Tibial artery (tissue), 4 donors: Measurements from ENCODE around the gene SARNP.
A peak's percentile ranks its signal among the peaks of the same experiment; 100 is the strongest.

ENCODE experiments used
- DNase-seq, 2 donors: peaks; one replicate each; pipeline ENCODE4 v3.0.0-alpha.2; 2019
- H3K27ac ChIP-seq, 2 donors: fragments of 200-600 bp; sonication (generic) in 1 of 2; 1 replicate in 1 of 2; 2 replicates in 1 of 2; pipeline ENCODE4 v1.5.1; 2018 to 2019; ENCODE audit warnings: mild to moderate bottlenecking in 1 of 2
- H3K27me3 ChIP-seq, 2 donors: fragments of 200-600 bp; sonication (generic) in 1 of 2; one replicate each; pipeline versions ENCODE4 v1.5.1 to v1.6.0; 2016 to 2019
- H3K36me3 ChIP-seq, 3 donors: fragments of 200-600 bp; sonication (generic) in 2 of 3; one replicate each; pipeline ENCODE4 v1.5.1; 2016 to 2019; ENCODE audit warnings: mild to moderate bottlenecking in 2 of 3
- H3K4me1 ChIP-seq, 4 donors: fragments of 200-600 bp; sonication (generic) in 2 of 4; 1 replicate in 3 of 4; 2 replicates in 1 of 4; pipeline ENCODE4 v1.5.1; 2016 to 2019
- H3K4me3 ChIP-seq, 2 donors: fragments of 200-600 bp; sonication (generic) in 1 of 2; 1 replicate in 1 of 2; 2 replicates in 1 of 2; pipeline ENCODE4 v1.5.1; 2018 to 2019; ENCODE audit warnings: mild to moderate bottlenecking in 2 of 2
- H3K9me3 ChIP-seq, 3 donors: fragments of 200-600 bp; sonication (generic) in 1 of 3; one replicate each; pipeline ENCODE4 v1.5.1; 2016 to 2019
- intact Hi-C: fragments of 100-400 bp; cut with DNase I; formaldehyde crosslinking; loops from one replicate; pipeline ENCODE4 v1.15.0; 2023; ENCODE audit warnings: low total_unique reads
- TF ChIP-seq, protein P1 (sequence below), 2 experiments: fragments of 200-600 bp in 1 of 2; fragments of 450-650 bp in 1 of 2; IDR thresholded peaks; one replicate each; pipeline ENCODE4 v1.5.1; 2017 to 2019; ENCODE audit warnings: antibody characterized with exemption in 2 of 2, mild to moderate bottlenecking in 1 of 2, moderate library complexity in 1 of 2

SARNP gene

GRCh38 chr12:55744340-55745030 is 73.0 kb downstream of the SARNP start:
- Histone ChIP-seq H3K4me3 (peak overlapping the region; percentile 55 to 68), H3K27ac (no peak overlapping the region), H3K27me3 (no peaks in the 10 kb centered on the region), H3K36me3 (no peaks in the 10 kb centered on the region), H3K4me1 (peaks cover 0 to 34% (median 26%) of the 10 kb centered on the region in 4 donors), H3K9me3 (no peaks in the 10 kb centered on the region)
- TF ChIP-seq, protein P1, sequence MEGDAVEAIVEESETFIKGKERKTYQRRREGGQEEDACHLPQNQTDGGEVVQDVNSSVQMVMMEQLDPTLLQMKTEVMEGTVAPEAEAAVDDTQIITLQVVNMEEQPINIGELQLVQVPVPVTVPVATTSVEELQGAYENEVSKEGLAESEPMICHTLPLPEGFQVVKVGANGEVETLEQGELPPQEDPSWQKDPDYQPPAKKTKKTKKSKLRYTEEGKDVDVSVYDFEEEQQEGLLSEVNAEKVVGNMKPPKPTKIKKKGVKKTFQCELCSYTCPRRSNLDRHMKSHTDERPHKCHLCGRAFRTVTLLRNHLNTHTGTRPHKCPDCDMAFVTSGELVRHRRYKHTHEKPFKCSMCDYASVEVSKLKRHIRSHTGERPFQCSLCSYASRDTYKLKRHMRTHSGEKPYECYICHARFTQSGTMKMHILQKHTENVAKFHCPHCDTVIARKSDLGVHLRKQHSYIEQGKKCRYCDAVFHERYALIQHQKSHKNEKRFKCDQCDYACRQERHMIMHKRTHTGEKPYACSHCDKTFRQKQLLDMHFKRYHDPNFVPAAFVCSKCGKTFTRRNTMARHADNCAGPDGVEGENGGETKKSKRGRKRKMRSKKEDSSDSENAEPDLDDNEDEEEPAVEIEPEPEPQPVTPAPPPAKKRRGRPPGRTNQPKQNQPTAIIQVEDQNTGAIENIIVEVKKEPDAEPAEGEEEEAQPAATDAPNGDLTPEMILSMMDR (IDR thresholded peaks at IDR 0.05), result no peak
- DNase-seq, result no peak
- intact Hi-C loops, result loop anchor here (5.0 kb wide), 1 partner anchor 63 kb away; no protein-coding TSS in a partner anchor

DNA sequence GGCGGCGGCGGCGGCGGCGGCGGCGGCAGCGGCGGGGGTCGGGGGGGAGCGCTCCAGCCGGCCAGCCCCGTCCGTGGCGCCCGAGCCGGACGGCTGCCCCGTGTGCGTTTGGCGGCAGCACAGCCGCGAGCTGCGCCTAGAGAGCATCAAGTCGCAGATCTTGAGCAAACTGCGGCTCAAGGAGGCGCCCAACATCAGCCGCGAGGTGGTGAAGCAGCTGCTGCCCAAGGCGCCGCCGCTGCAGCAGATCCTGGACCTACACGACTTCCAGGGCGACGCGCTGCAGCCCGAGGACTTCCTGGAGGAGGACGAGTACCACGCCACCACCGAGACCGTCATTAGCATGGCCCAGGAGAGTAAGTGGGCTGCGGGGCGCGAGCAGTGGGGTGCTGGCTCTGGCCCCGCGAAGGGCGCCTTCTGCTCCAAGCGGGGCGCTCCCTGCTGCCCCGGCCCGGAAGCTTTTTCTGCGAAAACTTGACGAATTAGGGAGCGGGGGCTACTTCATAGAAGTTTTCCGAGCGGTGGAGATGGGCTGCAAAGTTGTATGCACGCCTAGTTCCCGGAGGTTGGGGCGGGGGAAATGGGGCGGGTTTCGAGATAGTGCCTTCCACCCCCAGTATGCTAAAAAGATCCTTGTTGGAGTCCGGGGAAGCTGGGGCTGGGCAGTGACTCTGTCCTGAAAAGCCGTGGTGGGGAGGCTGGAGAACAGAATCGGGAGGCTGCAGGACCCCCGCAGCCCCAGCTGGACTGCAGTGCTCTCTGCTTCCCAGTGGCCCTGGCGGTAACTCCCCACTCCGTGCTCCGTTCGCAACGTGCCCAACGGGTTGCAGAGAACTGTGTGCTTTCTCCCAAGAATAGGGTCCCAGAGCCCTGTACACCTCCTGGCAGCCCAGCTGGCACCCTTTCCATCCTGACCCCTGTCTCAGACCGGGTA is 73.9 kb downstream of the SARNP start:
- peak overlapping the region; percentile 55 to 68 for H3K4me3 ChIP-seq
- no peaks in the 10 kb centered on the region for H3K36me3 ChIP-seq
- DNase-seq, result no peak
- no peaks in the 10 kb centered on the region for H3K9me3 ChIP-seq
- peak overlapping the region; percentile 31 to 50 for H3K27ac ChIP-seq
- intact Hi-C loops, result loop anchor here (2.0 kb wide), 1 partner anchor 81 kb away; no protein-coding TSS in a partner anchor
- no peaks in the 10 kb centered on the region for H3K27me3 ChIP-seq
- TF ChIP-seq, protein P1 (IDR thresholded peaks at IDR 0.05), result no peak
- peaks cover 0 to 34% (median 26%) of the 10 kb centered on the region in 4 donors for H3K4me1 ChIP-seq

DNA sequence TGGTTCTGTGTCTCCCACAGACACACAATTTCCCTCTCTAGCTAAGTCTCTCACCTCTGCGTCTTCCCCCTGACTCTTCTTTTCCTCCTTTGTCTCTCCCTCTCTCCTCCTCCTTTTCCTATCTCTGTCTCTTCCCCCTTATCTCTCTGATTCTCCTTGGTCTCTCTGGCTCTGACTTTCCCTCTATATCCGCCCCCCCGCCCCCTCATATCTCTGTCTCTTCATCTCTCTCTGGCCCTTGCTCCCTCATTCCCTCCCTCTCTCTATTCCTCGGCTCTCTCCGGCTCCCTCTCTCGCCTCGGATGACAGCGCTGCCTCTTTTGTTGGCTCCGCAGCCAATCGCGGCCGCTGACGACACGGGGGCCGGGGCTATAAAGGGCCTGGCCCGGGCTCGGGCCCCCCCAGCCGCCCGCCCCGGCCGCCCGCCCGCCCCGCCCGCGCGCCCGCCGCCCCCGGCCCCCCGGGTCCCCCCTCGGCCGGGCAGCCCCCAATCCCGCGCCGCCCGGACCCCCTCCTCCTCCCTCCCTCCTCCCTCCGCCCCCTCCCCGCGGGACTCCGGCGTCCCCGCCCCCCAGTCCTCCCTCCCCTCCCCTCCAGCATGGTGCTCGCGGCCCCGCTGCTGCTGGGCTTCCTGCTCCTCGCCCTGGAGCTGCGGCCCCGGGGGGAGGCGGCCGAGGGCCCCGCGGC is 74.7 kb downstream of the SARNP start, which contains the start of gene GDF11:
GDF11 (plus strand) TSS at position 404 of the 687 bp plus-strand sequence; CDS start at position 599, 195 bp downstream.
- H3K4me1 ChIP-seq, result peaks cover 0 to 41% (median 32%) of the 10 kb centered on the region in 4 donors
- DNase-seq, result peak; percentile 74 to 83

DNA sequence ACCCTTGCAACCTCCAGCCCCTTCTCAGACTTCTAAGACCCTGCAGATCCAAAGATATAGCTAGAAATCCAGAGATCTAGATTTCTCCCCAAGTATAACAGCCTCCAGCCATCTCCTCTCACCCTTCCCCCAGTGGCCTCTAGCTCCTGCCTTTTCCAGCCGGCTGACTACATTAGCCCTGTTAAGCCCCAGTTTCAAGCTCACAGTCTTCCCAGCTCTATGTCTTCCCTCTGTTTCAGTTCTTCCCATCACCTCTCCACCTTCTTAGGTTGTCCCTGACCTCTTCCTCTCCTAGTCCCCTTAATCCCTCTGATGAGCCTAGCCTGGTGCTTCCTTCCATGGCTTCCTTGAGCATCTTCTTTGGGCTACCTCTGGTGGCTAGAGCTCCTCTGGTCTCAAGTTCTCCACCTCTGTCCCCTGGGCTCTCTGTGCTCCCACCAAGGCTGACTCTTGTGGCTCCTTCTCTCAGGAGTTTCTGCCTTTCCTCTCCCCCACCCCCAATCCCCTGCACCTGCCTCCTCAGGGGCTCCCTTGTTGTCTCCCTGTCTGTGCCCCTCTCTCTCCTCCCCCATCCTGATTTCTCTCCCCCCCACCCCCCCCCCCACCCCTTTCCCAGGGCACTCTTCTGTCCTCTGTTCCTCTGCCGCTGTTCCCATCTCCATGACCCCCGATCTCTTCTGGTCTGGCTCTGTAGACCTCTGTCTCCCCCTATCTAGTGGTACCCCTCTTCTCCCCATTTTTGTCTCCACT is 75.4 kb downstream of the SARNP start:
- no peak for DNase-seq
- no peaks in the 10 kb centered on the region for H3K36me3 ChIP-seq
- intact Hi-C loops, result loop anchor here (2.0 kb wide), 1 partner anchor 83 kb away; no protein-coding TSS in a partner anchor
- H3K4me1 ChIP-seq, result peaks cover 0 to 47% (median 38%) of the 10 kb centered on the region in 4 donors
- H3K9me3 ChIP-seq, result no peaks in the 10 kb centered on the region
- no peaks in the 10 kb centered on the region for H3K27me3 ChIP-seq
- TF ChIP-seq, protein P1 (IDR thresholded peaks at IDR 0.05), result no peak
- no peak overlapping the region for H3K27ac ChIP-seq
- no peak overlapping the region for H3K4me3 ChIP-seq

More for the DNA sequence above, 74.7 kb downstream of the SARNP start, which contains the start of gene GDF11:
- Histone ChIP-seq H3K9me3 (no peaks in the 10 kb centered on the region), H3K36me3 (no peaks in the 10 kb centered on the region), H3K27me3 (no peaks in the 10 kb centered on the region), H3K27ac (peak within 1 kb of the TSS; percentile 31 to 50), H3K4me3 (peak within 1 kb of the TSS; percentile 55 to 68)
- TF ChIP-seq, protein P1 (IDR thresholded peaks at IDR 0.05), result no peak
- intact Hi-C loops, result loop anchor here (2.0 kb wide), 1 partner anchor 82 kb away; no protein-coding TSS in a partner anchor
